NCI-H1417 (cell line): Measurements from ENCODE around the gene FOXL2.
"Not testable (repeated sequence)": the region's sequence is repeated elsewhere in the genome, so short reads cannot be mapped to it uniquely, and the experiment has no call there.

Experiments used
- DNase-seq, 3 experiments: peaks; one replicate each; lab custom pipeline; 2025; lab: John Stamatoyannopoulos, UW

The FOXL2 gene

DNA sequence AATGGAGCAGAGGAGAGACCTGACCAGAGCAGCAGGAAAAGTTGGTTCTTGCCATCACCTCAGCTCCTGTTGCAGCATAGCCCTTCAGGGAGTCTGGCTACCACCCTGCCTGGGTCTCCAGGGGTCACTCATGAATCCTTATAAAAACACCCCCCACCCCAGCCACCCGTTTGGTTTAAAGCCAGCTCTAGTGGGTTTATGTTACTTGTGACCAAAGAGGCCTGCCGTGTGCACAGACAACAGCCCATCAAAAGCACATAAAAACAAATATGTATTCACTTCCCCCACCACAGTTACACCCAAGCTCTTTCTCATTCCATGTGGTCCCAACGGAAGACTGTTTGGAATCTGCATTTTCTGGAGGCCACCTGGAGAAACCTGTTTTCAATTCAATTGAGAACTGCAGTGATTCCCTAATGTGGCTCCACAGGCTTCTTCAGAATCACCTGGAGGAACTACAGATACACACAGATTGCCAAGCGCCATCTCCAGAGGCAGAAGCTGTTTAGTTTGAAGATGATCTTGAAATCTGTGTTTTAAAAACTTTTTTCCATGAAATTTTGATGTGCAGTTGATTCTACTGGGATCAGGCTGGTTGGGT, 13.8 kb downstream of the FOXL2 start:
- DNase-seq, result no peak

DNA sequence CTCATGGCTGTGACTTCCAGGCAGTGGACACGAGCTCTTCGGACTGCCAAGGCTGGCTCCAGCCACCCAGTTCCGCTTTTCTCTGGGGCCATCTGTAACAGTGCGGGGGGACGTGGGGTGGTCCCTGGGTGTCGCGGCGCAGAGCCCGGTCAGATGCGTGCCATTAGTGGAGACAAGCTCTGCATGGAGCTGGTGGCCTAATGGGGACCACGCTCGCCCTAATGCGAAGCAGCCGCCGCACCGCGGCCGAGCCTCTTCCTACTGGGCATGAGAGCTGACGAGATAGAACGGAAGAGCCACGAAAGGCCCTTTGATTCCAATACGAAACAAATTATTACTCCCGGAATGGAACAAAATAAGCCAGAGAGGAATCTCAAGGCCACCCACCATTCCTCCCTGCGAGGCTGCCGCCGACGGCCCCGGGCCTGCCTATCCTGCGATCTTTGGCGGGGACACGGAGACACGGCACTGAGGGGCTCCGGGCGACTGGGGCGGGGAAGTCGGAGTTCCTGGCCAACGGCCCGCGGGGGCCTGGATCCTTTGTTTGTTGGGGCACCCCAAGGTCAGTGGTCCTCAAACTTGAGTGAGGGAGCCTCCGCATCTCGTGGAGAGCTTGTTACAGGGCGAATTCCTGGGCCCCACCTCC, 18.1 kb downstream of the FOXL2 start:
- DNase-seq, result no peak

DNA sequence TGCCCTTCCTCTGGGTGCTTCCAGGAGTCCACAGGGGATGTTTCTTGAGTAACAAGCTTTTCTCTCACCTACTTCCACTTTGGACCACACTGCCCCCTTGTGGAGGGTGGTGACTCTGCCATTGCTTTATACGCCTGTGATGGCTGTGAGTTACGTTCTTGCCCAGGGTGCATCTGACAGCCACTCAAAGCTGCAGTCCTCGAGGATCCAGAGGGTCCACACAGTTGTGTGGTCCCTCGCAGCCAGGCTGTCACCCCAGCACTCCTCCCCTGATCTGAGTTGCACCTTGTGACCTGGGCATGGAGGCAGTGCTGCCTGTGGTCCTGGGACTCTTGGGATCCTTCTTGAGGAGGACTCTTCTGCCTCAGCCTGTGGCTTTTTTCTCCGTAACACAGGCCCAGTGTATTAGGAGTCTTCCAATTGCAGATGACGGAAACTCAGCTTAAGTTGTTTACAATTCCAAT, 23.4 kb downstream of the FOXL2 start:
- peak; percentile 68 to 86 (median 72) for DNase-seq

DNA sequence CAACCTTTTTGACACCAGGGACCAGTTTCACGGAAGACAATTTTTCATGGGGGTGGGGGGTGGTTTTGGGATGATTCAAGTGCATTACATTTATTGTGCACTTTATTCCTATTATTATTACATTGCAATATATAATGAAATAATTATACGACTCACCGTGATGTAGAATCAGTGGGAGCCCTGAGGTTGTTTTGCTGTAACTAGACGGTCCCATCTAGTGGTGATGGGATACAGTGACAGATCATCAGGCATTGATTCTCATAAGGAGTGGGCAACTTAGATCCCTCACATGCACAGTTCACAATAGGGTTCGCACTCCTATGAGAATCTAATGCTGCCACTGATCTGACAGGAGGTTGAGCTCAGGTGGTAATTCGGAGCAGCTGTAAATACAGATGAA, 24.5 kb downstream of the FOXL2 start:
- not testable (repeated sequence) for DNase-seq

DNA sequence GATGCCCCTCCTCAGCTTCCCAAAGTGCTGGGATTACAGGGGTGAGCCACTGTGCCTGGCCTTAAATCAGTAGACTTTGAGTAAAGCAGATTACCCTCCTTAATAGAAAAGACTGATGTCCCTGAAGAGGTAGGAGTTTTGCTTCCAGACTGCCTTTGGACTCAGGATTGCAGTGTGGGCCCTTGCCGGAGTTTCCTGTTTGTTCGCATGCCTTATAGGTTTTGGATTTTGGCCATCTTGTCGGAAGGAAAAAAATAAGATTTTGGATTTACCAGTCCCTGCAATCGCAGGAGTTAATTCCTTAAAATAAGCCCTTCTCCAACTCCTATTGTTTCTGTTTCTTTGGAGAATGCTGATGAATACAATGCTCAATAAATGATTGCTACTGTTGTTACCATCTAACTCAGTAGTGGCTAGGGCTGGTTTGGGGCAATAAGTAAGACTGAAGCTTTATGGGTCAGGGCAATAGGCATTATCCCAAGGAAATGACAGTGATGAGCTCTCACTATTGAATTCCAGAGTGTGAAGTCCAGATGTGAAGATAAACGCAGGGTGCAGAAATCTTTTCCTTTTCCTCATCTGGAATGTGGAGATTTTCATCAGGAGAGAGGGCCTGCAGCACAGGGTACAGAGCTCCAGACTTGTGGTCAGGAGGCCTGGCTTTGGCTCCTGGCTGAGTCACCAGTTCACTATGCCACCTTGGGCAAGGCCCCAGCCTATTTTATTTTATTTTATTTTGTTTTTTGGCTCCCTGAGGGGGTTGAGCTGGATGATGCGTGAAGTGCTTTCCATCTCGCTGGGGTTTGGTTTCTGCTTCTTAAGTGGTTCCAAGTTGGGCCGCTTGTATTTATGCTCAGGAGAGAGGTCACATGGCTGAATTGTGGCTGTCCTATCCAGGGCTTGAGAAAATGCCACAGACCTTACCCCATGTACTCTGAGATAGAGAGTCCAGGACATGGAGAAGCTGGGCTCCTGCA, 25.3 kb downstream of the FOXL2 start:
- no peak for DNase-seq

DNA sequence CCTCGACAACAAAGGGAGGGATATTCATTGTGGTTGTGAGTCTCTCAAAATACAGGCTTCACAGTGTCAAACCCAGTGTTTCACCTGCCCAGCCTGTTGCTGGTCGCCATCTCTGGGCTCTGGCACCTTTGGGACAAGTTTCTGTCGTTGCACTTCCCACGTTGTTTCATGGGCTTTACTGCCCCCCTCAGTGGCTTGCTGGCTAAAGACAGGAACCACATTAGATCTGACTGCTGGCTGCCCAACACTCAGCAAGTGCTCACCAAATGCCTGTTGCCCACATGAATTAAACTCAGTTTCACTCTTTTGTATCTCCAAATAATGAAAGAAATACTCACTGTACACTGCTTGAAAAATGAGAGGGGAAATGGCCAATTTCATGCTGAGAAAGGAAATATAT, 27.6 kb downstream of the FOXL2 start:
- DNase-seq, result no peak

DNA sequence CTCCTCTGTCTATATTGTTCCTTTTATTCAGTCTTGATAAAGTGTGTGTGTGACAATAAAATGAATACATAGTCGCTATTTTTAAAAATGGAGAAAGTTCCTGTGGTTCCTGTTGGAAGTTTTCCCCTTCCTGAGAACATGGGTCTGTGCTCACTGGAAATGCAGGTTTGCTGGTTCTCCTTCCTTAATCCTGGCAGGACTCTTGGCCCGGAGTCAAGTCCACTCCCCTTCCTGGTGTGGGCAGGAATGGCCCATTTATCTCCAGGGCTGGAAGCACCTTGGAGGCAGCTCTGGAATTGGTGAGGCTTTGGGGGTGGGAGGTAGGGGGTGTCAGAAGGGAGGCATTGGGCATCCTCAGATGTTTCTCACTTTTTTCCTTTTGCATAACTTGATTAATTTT, 30.1 kb downstream of the FOXL2 start:
- no peak for DNase-seq

DNA sequence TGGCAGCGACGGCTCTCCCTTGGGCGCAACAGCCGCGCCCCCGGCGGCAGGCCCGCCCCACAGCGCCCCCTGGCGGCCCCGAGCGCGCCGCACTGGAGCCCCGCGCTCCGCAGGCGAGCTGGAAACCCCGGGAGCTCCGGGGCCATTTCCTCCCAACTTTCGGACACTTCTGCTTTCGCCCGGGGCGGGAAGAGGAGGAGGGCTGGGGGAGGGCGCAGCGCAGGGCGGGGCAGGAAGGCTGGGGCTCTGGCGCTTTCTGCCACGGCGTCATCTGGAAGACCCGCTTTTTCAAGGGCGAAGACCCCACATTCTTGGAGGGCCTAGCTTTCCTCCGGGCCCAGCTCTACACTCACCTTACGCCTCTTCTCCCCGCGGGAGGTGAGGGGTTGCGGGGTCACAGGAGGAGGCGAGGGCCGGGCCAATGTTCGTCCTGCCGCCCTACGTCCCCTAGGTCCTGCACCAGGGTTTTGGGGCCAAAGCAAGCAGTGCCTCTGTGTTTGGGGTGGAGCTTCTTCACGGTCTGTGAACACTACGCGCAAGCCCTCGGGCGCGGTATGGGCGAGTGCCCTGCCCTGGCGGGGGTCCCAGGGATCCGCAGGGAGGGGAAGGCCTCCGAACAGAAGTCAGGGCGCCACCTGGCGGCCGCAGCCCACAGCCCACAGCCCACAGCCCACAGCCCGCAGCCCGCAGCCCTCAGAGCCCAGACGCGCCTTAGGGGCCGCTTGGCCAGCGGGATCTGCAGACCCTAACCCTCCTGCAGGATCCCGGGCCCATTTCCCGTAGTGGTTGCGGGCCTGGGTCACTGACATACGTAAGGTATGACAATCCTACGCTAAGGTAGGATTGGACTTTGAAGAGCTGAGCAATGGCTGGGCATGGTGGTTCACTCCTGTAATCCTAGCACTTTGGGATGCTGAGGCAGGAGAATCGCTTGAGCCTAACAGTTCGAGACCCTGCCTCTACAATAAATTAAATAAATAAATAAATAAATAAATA, 31.1 kb downstream of the FOXL2 start:
- peak; percentile 72 to 89 (median 86) for DNase-seq

DNA sequence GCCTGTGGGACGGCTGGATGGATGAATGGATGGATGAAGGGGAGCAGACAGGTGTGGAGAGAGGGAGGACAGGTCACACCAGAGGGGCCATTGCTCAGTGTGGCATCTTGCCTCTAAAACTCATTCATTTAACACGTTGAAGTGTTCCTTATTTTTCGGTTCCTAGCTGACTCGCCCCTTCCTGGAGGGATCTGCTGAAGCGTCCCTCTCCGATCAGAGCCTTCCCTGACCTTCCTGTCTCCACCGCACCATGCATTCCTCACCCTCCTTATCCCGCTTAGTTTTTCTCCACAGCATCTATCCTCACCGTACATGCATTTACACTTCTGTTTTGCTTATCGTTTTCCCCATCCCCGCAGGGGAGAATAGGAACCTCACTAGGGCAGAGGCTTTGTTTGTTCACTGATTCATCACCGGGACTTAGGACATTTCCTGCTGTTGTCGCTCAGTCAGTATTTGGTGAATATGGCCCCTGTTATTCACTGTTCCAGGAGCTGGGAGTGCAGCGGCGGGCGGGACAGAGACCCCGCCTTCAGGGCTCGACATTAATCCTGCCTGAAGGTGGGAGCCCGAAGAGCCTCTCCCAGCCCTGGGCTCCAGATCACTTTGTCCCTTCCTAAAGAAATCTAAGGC, 32.0 kb downstream of the FOXL2 start:
- DNase-seq, result no peak

DNA sequence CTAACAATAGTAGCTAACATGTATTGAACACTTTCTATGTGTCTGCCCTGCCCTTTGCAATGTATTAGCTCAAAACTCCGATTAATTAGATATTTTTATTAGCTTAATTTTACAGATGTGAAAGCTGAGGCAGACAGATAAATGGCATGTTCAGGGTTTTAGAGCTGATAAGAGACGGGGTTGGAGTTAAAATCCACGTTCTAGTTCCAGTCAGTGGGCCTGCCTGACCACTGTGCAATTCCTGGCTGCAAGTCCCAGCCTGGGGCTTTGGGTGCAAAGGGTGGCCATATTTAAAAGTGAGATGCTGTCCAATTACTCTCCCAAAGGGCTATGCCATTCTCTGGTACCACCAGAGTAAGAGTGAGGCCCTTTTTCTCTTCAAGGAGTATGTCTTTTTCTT, 33.2 kb downstream of the FOXL2 start:
- no peak for DNase-seq

DNA sequence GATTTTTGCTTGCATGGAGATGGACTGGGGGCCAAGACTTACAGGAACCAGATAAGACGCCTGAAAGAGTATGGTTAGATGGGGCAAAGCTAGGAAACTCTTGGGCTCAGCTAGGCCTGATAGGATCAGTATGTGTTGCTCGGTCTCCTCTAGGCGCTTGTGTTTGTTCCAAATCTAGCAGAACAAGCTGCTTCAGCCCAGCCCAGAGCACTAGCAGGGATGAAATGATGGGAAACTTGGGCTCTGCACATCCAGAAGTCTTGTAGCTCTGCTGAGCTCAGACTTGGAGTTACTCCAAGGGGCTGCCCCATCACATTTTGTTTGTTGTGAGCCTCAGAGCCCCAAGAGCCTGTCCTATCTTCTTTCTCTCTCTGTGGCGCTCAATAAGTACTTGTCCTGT, 34.7 kb downstream of the FOXL2 start:
- no peak for DNase-seq

DNA sequence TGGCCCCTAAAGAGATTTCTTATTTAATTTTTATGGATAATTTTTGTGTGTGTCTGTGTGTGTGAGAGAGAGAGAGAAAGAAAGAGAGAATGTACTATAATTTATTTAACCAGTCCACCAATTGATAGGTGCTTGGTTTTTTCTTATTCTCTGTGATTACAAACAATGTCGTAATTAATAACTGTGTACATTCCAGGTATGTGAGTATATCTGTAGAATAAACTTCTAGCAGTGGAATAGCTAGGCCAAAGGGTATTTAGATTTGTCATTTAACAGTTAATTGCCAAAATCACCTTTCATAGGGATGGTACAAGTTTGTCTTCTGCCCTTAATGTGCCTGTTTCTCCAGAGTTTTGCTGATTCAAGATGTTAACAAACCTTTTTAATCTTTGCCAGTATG, 35.3 kb downstream of the FOXL2 start:
- DNase-seq, result no peak

DNA sequence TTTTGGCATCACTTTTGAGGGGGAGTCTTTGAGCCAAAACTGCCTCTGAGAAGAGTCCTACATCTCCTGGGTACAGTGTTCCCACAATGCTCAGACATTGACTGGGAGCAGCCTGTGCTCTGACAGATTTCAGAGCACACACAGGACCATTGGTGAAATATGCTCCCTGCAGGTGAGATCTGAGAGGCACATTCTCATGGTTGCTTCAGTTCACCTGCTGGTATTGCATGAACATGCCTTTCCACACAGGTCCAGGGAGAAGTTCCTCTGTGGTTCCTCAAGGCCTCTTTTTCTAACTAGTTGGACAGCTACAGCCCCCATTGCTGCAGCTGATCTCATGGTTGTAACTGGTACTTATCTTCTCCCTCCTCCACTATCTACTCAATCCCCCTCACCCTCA, 37.0 kb downstream of the FOXL2 start:
- DNase-seq, result no peak

DNA sequence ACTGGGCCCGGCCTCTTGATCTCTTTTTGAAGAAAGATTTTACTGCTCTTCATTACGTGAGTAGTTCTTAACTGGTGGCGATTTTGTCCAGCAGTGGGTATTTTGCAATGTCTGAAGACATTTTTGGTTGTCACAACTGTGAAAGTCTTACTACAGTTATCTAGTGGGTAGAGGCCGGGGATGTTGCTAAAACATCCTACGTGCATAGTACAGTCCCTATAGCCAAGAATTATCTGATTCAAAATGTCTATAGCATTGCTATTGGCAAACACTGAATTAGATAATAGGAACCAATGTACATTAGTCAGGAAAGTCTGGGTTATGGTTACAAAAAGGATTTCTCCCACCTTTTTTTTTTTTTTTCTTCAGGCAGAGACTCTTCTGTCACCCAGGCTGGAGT, 38.1 kb downstream of the FOXL2 start:
- no peak for DNase-seq

DNA sequence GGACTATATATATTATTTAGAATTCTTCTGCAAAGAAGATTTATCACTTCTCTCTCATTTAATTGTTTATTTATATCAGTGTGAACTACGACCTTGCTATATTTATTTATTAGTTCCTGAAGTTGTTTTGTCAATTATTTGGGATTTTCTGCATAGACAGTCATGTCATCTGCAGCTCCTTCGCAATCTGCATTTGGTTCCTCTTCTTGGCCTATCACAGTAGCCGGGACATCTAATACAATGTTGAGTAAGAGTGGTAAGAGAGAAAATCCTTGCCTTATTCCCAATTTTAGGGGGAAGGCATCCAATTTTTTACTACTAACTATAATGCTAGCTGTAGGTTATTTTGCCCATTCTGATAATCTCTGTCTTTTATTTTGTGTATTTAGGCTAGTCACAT, 39.4 kb downstream of the FOXL2 start:
- DNase-seq, result no peak

DNA sequence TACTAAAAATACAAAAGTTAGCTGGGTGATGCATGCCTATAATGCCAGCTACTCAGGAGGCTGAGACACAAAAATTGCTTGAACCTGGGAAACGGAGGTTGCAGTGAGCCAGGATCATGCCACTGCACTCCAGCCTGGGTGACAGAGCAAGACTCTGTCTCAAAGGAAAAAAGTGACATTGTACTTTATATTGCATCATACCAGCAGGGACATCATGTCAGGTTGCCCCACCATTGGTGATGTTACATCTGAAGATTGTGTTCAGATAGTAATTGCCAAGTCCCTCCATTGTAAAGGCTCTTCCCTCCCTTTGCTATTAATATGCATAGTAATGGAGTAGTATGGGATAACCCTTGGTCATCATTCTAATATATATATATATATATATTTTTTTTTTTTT, 44.8 kb downstream of the FOXL2 start:
- DNase-seq, result no peak

DNA sequence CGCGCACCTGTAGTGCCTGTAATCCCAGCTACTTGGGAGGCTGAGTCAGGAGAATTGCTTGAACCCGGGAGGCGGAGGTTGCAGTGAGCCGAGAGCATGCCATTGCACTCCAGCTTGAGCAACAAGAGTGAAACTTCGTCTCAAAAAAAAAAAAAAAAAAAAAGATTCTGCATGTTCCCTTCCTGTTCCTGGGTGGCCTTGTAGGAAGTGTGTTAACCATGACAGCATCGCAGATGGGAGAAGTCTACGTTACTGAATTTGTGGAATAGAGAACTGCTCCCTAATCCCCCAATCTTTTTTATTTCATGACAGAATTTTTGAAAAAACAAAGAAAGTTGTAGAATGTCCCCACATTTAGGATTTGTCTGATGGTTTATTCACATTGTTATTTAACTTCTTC, 45.4 kb downstream of the FOXL2 start:
- DNase-seq, result no peak

DNA sequence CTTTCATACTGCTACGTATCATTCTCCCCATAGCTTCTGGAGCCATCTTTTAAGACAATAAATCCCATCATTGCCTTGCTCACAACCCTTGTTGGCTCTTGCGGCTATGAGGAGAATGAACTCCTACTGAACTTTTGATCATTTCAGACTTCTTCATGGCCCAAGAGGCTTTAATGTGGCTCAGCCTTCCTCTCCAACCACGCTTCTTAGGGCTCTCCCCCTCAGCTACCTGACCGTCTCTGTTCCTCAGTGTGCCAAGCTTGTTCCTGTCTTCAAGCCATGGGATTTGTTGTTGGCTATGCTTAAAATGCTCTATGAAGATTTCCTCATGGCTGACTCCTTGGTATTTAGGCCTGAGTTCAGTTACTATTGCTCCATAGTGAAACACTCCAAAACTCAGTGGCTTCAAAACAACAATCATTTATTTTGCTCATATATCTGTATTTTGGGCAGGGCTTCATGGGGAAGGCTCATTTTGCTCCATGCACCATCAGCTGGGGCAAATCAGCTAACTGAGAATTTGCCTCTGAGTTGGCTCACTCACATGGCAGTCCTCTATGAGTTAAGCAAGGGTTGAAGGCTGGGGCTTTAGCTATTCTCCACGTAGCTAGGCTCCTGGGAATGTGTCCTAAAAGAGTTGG, 47.5 kb downstream of the FOXL2 start:
- DNase-seq, result no peak

DNA sequence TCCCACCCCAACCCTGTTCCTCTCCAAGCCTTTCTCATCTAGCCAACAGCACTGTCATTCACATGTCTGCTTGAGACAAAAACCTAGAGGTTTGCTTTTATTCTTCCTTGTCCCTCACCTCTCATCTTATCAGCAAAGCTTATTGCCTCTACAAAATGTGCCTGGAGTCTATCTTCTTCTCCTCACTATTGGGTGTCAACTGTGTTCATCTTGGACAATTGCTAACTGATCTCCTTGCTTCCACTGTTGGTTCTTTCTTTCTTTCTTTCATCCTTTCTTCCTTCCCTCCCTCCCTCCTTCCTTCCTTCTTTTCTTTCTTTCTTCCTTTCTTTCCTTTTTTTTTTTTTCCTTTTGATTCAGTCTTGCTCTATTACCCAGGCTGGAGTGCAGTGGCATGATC, 48.2 kb downstream of the FOXL2 start:
- no peak for DNase-seq

DNA sequence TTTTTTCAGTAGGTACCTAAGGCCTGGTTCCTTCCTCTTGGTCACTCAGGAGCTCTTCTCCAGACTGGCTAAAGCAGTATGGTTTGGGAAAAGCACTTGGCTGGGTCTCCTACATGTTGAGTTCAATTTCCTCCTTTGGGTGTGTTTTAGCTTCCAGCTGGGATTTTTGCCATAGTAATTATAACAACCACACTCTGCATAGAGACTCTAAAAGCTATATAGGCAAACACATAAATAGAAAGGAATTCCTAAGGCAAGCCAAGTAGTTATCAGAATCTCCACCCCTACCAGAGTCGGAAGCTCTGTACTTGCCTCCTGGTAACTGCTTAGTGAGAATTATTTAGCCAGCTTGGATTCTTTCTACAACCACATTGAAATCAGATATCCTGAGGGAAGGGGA, 48.6 kb downstream of the FOXL2 start:
- no peak for DNase-seq
